SJCRH30 (cell line): Measurements from ENCODE around the gene GLYR1. TPM values are rescaled to one million over a fixed set of nuclear protein-coding genes. Genes with fewer than 3 reads are reported as not detected.
A peak's percentile ranks its signal among the peaks of the same experiment; 100 is the strongest.

Source experiments
- DNase-seq, 2 experiments: peaks; one replicate each; pipeline ENCODE4 v3.0.0-alpha.2; 2015 to 2020
- H3K27ac ChIP-seq: fragments of 250-450 bp; sonication (Bioruptor Pico); 2 replicates; pipeline ENCODE4 v1.5.1; 2020; ENCODE audit warnings: mild to moderate bottlenecking, moderate library complexity
- H3K27me3 ChIP-seq: fragments of 250-450 bp; sonication (Bioruptor Pico); 2 replicates; pipeline ENCODE4 v1.5.1; 2020; ENCODE audit warnings: mild to moderate bottlenecking, moderate library complexity
- H3K36me3 ChIP-seq: fragments of 250-450 bp; sonication (Bioruptor Pico); 2 replicates; pipeline ENCODE4 v1.5.1; 2020; ENCODE audit warnings: mild to moderate bottlenecking, moderate library complexity
- H3K4me1 ChIP-seq: fragments of 250-450 bp; sonication (Bioruptor Pico); 2 replicates; pipeline ENCODE4 v1.5.1; 2020; ENCODE audit warnings: mild to moderate bottlenecking, moderate library complexity
- H3K4me3 ChIP-seq: fragments of 250-450 bp; sonication (Bioruptor Pico); 2 replicates; pipeline ENCODE4 v1.5.1; 2020; ENCODE audit warnings: mild to moderate bottlenecking, moderate library complexity
- H3K9me3 ChIP-seq: fragments of 250-450 bp; sonication (Bioruptor Pico); replicated peaks from 2 replicates; pipeline ENCODE4 v1.5.1; 2020; ENCODE audit warnings: mild to moderate bottlenecking, moderate library complexity
- total RNA-seq: library from RNA; depleted of rRNA; stranded (reverse); fragments of >200 nt; shearing (Covaris generic); gene quantifications from 2 replicates; pipeline ENCODE4 v1.2.3, GENCODE V29; 2014

Gene GLYR1
- total RNA-seq, 1 experiment from 2014 or later = 45.3 TPM

GRCh38 chr16:4846503-4846900, 586 bp downstream of the GLYR1 start:
- peak; percentile 29 to 38 for DNase-seq
- Histone ChIP-seq H3K4me3 (peak overlapping the region; percentile 99), H3K4me1 (peaks cover 14% of the 10 kb centered on the region), H3K9me3 (no peaks in the 10 kb centered on the region), H3K27me3 (no peaks in the 10 kb centered on the region), H3K27ac (peak overlapping the region; percentile 77), H3K36me3 (peaks cover 30% of the 10 kb centered on the region)

GRCh38 chr16:4840984-4841383, 6.1 kb downstream of the GLYR1 start:
- H3K9me3 ChIP-seq = no peaks in the 10 kb centered on the region
- H3K4me1 ChIP-seq = peaks cover 5% of the 10 kb centered on the region
- H3K36me3 ChIP-seq = peaks cover 52% of the 10 kb centered on the region
- no peak overlapping the region for H3K4me3 ChIP-seq
- no peak overlapping the region for H3K27ac ChIP-seq
- H3K27me3 ChIP-seq = no peaks in the 10 kb centered on the region
- no peak for DNase-seq

GRCh38 chr16:4839942-4840341, 7.1 kb downstream of the GLYR1 start:
- no peaks in the 10 kb centered on the region for H3K27me3 ChIP-seq
- H3K4me3 ChIP-seq = no peak overlapping the region
- no peak overlapping the region for H3K27ac ChIP-seq
- peaks cover 54% of the 10 kb centered on the region for H3K36me3 ChIP-seq
- no peaks in the 10 kb centered on the region for H3K9me3 ChIP-seq
- H3K4me1 ChIP-seq = no peaks in the 10 kb centered on the region
- no peak for DNase-seq

- no peak overlapping the region for H3K27ac ChIP-seq
- no peak for DNase-seq
- no peaks in the 10 kb centered on the region for H3K9me3 ChIP-seq
- peaks cover 44% of the 10 kb centered on the region for H3K36me3 ChIP-seq
- no peaks in the 10 kb centered on the region for H3K27me3 ChIP-seq
- no peak overlapping the region for H3K4me3 ChIP-seq
- no peaks in the 10 kb centered on the region for H3K4me1 ChIP-seq
Observed at GRCh38 chr16:4837733-4838501, 9.2 kb downstream of the GLYR1 start.

GRCh38 chr16:4836727-4837126, 10.4 kb downstream of the GLYR1 start:
- Histone ChIP-seq H3K27ac (no peak overlapping the region), H3K4me3 (no peak overlapping the region), H3K36me3 (peaks cover 49% of the 10 kb centered on the region), H3K27me3 (no peaks in the 10 kb centered on the region), H3K9me3 (no peaks in the 10 kb centered on the region), H3K4me1 (no peaks in the 10 kb centered on the region)
- DNase-seq = no peak

- Histone ChIP-seq H3K4me1 (no peaks in the 10 kb centered on the region), H3K9me3 (no peaks in the 10 kb centered on the region), H3K27ac (no peak overlapping the region), H3K4me3 (no peak overlapping the region), H3K27me3 (no peaks in the 10 kb centered on the region), H3K36me3 (peaks cover 39% of the 10 kb centered on the region)
- no peak for DNase-seq
Observed at GRCh38 chr16:4833584-4833983, 13.5 kb downstream of the GLYR1 start.

GRCh38 chr16:4832698-4833343, 14.3 kb downstream of the GLYR1 start:
- Histone ChIP-seq H3K9me3 (no peaks in the 10 kb centered on the region), H3K4me3 (no peak overlapping the region), H3K27ac (no peak overlapping the region), H3K4me1 (no peaks in the 10 kb centered on the region), H3K36me3 (peaks cover 39% of the 10 kb centered on the region), H3K27me3 (no peaks in the 10 kb centered on the region)
- DNase-seq = no peak

GRCh38 chr16:4831616-4832015, 15.5 kb downstream of the GLYR1 start:
- no peaks in the 10 kb centered on the region for H3K4me1 ChIP-seq
- H3K27ac ChIP-seq = no peak overlapping the region
- no peak for DNase-seq
- no peaks in the 10 kb centered on the region for H3K9me3 ChIP-seq
- no peak overlapping the region for H3K4me3 ChIP-seq
- no peaks in the 10 kb centered on the region for H3K27me3 ChIP-seq
- H3K36me3 ChIP-seq = peaks cover 39% of the 10 kb centered on the region

- DNase-seq = no peak
- Histone ChIP-seq H3K4me3 (no peak overlapping the region), H3K27ac (no peak overlapping the region), H3K9me3 (no peaks in the 10 kb centered on the region), H3K27me3 (no peaks in the 10 kb centered on the region), H3K36me3 (peaks cover 38% of the 10 kb centered on the region), H3K4me1 (no peaks in the 10 kb centered on the region)
Observed at GRCh38 chr16:4830408-4830807, 16.7 kb downstream of the GLYR1 start.

GRCh38 chr16:4828567-4829321, 18.3 kb downstream of the GLYR1 start:
- H3K27ac ChIP-seq = no peak overlapping the region
- H3K4me3 ChIP-seq = no peak overlapping the region
- H3K4me1 ChIP-seq = no peaks in the 10 kb centered on the region
- DNase-seq = no peak
- H3K36me3 ChIP-seq = peaks cover 38% of the 10 kb centered on the region
- no peaks in the 10 kb centered on the region for H3K27me3 ChIP-seq
- H3K9me3 ChIP-seq = no peaks in the 10 kb centered on the region

- no peaks in the 10 kb centered on the region for H3K4me1 ChIP-seq
- DNase-seq = no peak
- no peak overlapping the region for H3K27ac ChIP-seq
- H3K9me3 ChIP-seq = no peaks in the 10 kb centered on the region
- H3K4me3 ChIP-seq = no peak overlapping the region
- H3K27me3 ChIP-seq = no peaks in the 10 kb centered on the region
- peaks cover 40% of the 10 kb centered on the region for H3K36me3 ChIP-seq
Observed at GRCh38 chr16:4826980-4827379, 20.1 kb downstream of the GLYR1 start.

GRCh38 chr16:4826526-4826925, 20.6 kb downstream of the GLYR1 start:
- H3K4me3 ChIP-seq = no peak overlapping the region
- H3K4me1 ChIP-seq = no peaks in the 10 kb centered on the region
- no peaks in the 10 kb centered on the region for H3K9me3 ChIP-seq
- no peak overlapping the region for H3K27ac ChIP-seq
- DNase-seq = no peak
- no peaks in the 10 kb centered on the region for H3K27me3 ChIP-seq
- H3K36me3 ChIP-seq = peaks cover 40% of the 10 kb centered on the region

- no peaks in the 10 kb centered on the region for H3K27me3 ChIP-seq
- H3K36me3 ChIP-seq = peaks cover 38% of the 10 kb centered on the region
- no peak for DNase-seq
- H3K4me1 ChIP-seq = no peaks in the 10 kb centered on the region
- H3K27ac ChIP-seq = no peak overlapping the region
- H3K4me3 ChIP-seq = no peak overlapping the region
- no peaks in the 10 kb centered on the region for H3K9me3 ChIP-seq
Observed at GRCh38 chr16:4825196-4825595, 21.9 kb downstream of the GLYR1 start.

- DNase-seq = no peak
- Histone ChIP-seq H3K27me3 (no peaks in the 10 kb centered on the region), H3K9me3 (no peaks in the 10 kb centered on the region), H3K4me3 (no peak overlapping the region), H3K36me3 (peaks cover 45% of the 10 kb centered on the region), H3K4me1 (no peaks in the 10 kb centered on the region), H3K27ac (no peak overlapping the region)
Observed at GRCh38 chr16:4820652-4821051, 26.4 kb downstream of the GLYR1 start.

- Histone ChIP-seq H3K4me1 (no peaks in the 10 kb centered on the region), H3K27me3 (no peaks in the 10 kb centered on the region), H3K36me3 (peaks cover 34% of the 10 kb centered on the region), H3K9me3 (no peaks in the 10 kb centered on the region), H3K4me3 (no peak overlapping the region), H3K27ac (no peak overlapping the region)
- DNase-seq = no peak
Observed at GRCh38 chr16:4814542-4815173, 32.4 kb downstream of the GLYR1 start.
